ENCODE data around the gene BCL10.

BCL10 gene

DNA sequence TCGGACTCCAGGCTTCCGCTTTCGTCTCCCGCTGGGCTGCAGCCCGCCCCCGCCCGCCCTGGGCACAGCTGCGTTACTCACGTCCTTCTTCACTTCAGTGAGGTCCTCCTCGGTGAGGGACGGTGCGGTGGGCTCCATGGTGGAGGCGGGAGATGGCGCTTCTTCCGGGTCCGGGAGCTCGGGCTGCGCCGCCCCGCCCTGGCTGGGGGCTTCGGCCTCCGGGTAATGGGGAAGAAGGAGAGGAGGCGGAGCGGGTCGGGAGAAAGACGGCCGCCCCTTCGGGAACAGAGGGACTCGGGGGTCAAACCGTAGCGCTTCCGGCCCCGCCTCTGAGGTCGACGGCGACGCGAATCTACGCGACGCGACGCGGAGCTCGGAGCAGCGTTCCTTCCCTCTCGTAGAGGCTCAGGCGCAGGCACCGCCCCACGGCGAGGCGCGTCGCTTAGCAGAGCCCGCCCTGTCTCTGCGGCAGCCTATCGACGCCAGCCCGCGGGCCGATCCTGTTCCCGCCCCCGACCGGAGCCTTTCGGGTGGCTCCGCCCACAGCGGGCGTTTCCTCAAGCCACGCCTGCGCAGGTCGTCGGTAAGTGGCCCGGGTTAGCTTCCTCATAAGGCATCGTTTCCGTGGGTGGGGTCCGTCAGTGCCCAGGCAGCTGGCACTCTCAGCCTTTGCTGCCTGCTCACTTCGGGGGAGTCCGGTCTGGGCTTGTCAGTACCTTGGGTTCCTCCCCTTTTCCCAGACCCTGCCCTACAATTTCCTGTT lies at the start of gene BCL10:
BCL10 (minus strand) TSS at position 418 of the 763 bp plus-strand sequence; CDS start at position 138, 280 bp downstream.
- peak; percentile 100 for DNase-seq (ENCODE audit: extremely low read depth, insufficient read length)
- TF ChIP-seq, protein P1, sequence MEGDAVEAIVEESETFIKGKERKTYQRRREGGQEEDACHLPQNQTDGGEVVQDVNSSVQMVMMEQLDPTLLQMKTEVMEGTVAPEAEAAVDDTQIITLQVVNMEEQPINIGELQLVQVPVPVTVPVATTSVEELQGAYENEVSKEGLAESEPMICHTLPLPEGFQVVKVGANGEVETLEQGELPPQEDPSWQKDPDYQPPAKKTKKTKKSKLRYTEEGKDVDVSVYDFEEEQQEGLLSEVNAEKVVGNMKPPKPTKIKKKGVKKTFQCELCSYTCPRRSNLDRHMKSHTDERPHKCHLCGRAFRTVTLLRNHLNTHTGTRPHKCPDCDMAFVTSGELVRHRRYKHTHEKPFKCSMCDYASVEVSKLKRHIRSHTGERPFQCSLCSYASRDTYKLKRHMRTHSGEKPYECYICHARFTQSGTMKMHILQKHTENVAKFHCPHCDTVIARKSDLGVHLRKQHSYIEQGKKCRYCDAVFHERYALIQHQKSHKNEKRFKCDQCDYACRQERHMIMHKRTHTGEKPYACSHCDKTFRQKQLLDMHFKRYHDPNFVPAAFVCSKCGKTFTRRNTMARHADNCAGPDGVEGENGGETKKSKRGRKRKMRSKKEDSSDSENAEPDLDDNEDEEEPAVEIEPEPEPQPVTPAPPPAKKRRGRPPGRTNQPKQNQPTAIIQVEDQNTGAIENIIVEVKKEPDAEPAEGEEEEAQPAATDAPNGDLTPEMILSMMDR (IDR thresholded peaks at IDR 0.05; ENCODE audit: insufficient read depth, low read length, poor library complexity, severe bottlenecking), result no peak
- no peaks in the 10 kb centered on the region for H3K27me3 ChIP-seq (replicated peaks; ENCODE audit: control insufficient read depth, insufficient read depth, low read length)
- no peaks in the 10 kb centered on the region; the same call in 1 of the 2 replicates for H3K36me3 ChIP-seq (ENCODE audit: control insufficient read depth, insufficient read depth, low read length)
- H3K4me3 ChIP-seq (replicated peaks; ENCODE audit: low read depth, low read length), result peak within 1 kb of the TSS; percentile 99

DNA sequence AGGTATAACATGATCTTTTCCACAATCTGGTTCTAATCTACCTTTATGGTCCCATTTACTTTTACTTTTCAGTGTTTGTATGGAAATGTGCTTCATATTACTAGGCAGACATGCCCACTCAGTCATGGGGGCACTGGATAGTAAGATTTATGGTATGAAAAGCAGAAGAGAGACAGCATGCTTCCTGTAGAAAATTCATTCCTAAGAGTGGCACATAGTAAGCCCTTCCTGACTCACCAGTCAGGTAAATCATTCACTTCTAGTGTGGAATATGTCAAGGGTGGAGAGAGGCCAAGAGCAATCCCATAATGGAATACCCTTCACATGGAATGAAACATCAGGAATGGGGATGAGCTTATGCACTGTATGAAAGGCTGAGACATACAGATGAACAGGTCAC lies 49.5 kb upstream of the BCL10 start:
- TF ChIP-seq, protein P1 (IDR thresholded peaks at IDR 0.05; ENCODE audit: insufficient read depth, low read length, poor library complexity, severe bottlenecking), result no peak
- Histone ChIP-seq H3K27me3 (replicated peaks; ENCODE audit: control insufficient read depth, insufficient read depth, low read length) (no peaks in the 10 kb centered on the region), H3K36me3 (ENCODE audit: control insufficient read depth, insufficient read depth, low read length) (no peaks in the 10 kb centered on the region), H3K4me3 (replicated peaks; ENCODE audit: low read depth, low read length) (no peak overlapping the region)
- DNase-seq (ENCODE audit: extremely low read depth, insufficient read length), result no peak

DNA sequence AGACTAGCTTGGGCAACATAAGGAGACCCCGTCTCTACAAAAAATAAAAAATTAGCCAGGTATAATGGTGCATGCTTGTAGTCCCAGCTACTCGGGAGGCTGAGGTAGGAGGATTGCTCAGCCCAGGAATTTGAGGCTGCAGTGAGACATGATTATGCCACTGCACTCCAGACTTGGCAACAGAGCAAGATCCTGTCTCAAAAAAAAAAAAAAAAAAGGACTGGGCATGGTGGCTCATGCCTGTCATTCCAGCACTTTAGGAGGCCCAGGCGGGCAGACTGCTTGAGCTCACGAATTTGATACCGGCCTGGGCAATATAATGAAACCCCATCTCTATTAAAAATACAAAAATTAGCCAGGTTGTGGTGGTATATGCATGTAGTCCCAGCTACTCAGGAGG lies 47.3 kb upstream of the BCL10 start:
- no peaks in the 10 kb centered on the region for H3K27me3 ChIP-seq (replicated peaks; ENCODE audit: control insufficient read depth, insufficient read depth, low read length)
- no peak for DNase-seq (ENCODE audit: extremely low read depth, insufficient read length)
- H3K36me3 ChIP-seq (ENCODE audit: control insufficient read depth, insufficient read depth, low read length), result no peaks in the 10 kb centered on the region
- H3K4me3 ChIP-seq (replicated peaks; ENCODE audit: low read depth, low read length), result no peak overlapping the region
- TF ChIP-seq, protein P1 (IDR thresholded peaks at IDR 0.05; ENCODE audit: insufficient read depth, low read length, poor library complexity, severe bottlenecking), result no peak

DNA sequence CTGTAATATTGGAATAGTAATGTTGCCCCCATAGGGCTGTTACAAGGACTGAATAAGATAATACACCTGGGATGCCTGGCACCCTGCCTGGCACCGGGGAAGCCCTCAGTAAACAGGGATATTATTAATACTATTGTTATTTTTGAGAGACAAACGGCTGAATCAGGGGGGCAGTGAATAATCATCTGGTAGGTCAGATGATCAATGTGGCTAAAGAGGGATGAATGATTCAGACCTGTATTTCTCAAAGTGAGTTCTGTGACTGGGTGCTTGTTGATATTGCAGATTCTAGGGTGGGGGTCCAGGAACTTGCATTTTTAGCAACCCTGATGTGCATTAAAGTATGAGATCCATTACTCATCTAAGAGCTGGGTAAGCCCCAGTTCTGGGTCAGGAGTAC lies 46.2 kb upstream of the BCL10 start:
- H3K27me3 ChIP-seq (replicated peaks; ENCODE audit: control insufficient read depth, insufficient read depth, low read length), result no peaks in the 10 kb centered on the region
- TF ChIP-seq, protein P1 (IDR thresholded peaks at IDR 0.05; ENCODE audit: insufficient read depth, low read length, poor library complexity, severe bottlenecking), result no peak
- no peak for DNase-seq (ENCODE audit: extremely low read depth, insufficient read length)
- H3K36me3 ChIP-seq (ENCODE audit: control insufficient read depth, insufficient read depth, low read length), result no peaks in the 10 kb centered on the region
- H3K4me3 ChIP-seq (replicated peaks; ENCODE audit: low read depth, low read length), result no peak overlapping the region

DNA sequence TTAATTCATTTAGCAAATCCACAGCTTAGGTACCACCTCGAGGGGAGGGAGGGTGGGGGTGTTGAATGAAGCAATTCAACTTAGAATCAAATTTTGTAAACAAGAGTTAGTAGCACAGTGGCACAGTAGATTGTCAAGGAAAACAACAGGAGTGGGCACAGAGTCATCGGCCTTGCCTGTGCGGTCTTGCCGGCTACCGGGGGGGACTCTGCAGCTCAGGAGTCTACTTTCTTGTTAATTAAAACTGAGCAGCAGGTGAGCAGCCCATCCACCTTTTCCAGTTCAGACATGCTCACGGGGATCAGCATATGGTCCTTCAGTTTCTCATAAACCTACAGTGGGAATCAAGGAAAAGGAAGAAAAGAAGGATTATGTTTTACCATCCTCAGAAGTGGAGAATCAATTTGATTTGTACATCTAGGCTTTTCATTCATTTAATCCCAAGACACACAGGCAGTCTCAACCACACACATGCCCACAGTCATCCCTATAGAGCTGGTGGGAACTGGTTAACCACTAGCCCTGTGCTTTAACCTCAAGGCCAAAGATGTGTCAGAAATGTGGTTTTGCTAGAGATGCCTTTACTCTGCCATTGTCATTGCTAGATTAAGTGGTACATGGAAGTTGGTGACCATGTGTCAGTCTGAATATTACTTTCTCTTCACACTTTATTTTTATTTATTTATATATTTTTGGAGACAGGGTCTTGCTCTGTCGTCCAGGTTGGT lies 45.0 kb upstream of the BCL10 start:
- no peak overlapping the region for H3K4me3 ChIP-seq (replicated peaks; ENCODE audit: low read depth, low read length)
- H3K27me3 ChIP-seq (replicated peaks; ENCODE audit: control insufficient read depth, insufficient read depth, low read length), result no peaks in the 10 kb centered on the region
- DNase-seq (ENCODE audit: extremely low read depth, insufficient read length), result no peak
- TF ChIP-seq, protein P1 (IDR thresholded peaks at IDR 0.05; ENCODE audit: insufficient read depth, low read length, poor library complexity, severe bottlenecking), result no peak
- H3K36me3 ChIP-seq (ENCODE audit: control insufficient read depth, insufficient read depth, low read length), result no peaks in the 10 kb centered on the region
